Measurements from ENCODE around the gene BMS1. TPM values are rescaled to one million over a fixed set of nuclear protein-coding genes. Genes with fewer than 3 reads are reported as not detected.

Gene BMS1
- total and polyA plus RNA-seq, 8 donors, result 1.8 to 33.9 (median 6.7) TPM

GRCh38 chr10:42878134-42878820 is 95.7 kb downstream of the BMS1 start:
- Histone ChIP-seq H3K4me1 (peaks cover 0 to 7% (median 0%) of the 10 kb centered on the region in 4 donors), H3K4me3 (no peak overlapping the region), H3K36me3 (no peaks in the 10 kb centered on the region), H3K27ac (no peak overlapping the region), H3K27me3 (peaks cover 0 to 44% (median 0%) of the 10 kb centered on the region in 3 donors), H3K9me3 (peaks cover 0 to 21% (median 14%) of the 10 kb centered on the region in 4 donors)
- DNase-seq, result no peak
- 90 to 99% (median 92%) methylated on average over 3 to 13 of the region's 13 CpGs for WGBS, 5 donors
- TF ChIP-seq EP300 (IDR thresholded peaks at IDR 0.05) (no peak), POLR2A (IDR thresholded peaks at IDR 0.05) (no peak), POLR2AphosphoS5 (IDR thresholded peaks at IDR 0.05) (no peak)
- TF ChIP-seq, protein P1, sequence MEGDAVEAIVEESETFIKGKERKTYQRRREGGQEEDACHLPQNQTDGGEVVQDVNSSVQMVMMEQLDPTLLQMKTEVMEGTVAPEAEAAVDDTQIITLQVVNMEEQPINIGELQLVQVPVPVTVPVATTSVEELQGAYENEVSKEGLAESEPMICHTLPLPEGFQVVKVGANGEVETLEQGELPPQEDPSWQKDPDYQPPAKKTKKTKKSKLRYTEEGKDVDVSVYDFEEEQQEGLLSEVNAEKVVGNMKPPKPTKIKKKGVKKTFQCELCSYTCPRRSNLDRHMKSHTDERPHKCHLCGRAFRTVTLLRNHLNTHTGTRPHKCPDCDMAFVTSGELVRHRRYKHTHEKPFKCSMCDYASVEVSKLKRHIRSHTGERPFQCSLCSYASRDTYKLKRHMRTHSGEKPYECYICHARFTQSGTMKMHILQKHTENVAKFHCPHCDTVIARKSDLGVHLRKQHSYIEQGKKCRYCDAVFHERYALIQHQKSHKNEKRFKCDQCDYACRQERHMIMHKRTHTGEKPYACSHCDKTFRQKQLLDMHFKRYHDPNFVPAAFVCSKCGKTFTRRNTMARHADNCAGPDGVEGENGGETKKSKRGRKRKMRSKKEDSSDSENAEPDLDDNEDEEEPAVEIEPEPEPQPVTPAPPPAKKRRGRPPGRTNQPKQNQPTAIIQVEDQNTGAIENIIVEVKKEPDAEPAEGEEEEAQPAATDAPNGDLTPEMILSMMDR (IDR thresholded peaks at IDR 0.05), result no peak
- intact Hi-C loops (cut with DNase I; ENCODE audit: low total_unique reads), result no loop called here

GRCh38 chr10:42878821-42879195 is 96.2 kb downstream of the BMS1 start:
- intact Hi-C loops (cut with DNase I; ENCODE audit: low total_unique reads), result no loop called here

GRCh38 chr10:42879380-42880254 is 97.0 kb downstream of the BMS1 start:
- Histone ChIP-seq H3K4me3 (no peak overlapping the region), H3K27ac (no peak overlapping the region), H3K36me3 (no peaks in the 10 kb centered on the region), H3K4me1 (peaks cover 0 to 7% (median 0%) of the 10 kb centered on the region in 4 donors), H3K27me3 (peaks cover 0 to 44% (median 0%) of the 10 kb centered on the region in 3 donors), H3K9me3 (peaks cover 0 to 22% (median 16%) of the 10 kb centered on the region in 4 donors)
- intact Hi-C loops (cut with DNase I; ENCODE audit: low total_unique reads), result no loop called here
- TF ChIP-seq EP300 (IDR thresholded peaks at IDR 0.05) (no peak), POLR2AphosphoS5 (IDR thresholded peaks at IDR 0.05) (no peak), POLR2A (IDR thresholded peaks at IDR 0.05) (no peak)
- TF ChIP-seq, protein P1 (IDR thresholded peaks at IDR 0.05), result no peak
- no peak for DNase-seq
- 71 to 75% (median 74%) methylated on average over 25 to 30 of the region's 30 CpGs for WGBS, 5 donors

More at GRCh38 chr10:42878821-42879195, 96.2 kb downstream of the BMS1 start:
- no peak overlapping the region for H3K27ac ChIP-seq
- H3K36me3 ChIP-seq, result no peaks in the 10 kb centered on the region
- H3K9me3 ChIP-seq, result peaks cover 0 to 22% (median 16%) of the 10 kb centered on the region in 4 donors
- H3K4me3 ChIP-seq, result no peak overlapping the region
- DNase-seq, result no peak
- H3K4me1 ChIP-seq, result peaks cover 0 to 7% (median 0%) of the 10 kb centered on the region in 4 donors
- 55 to 64% (median 57%) methylated on average over 3 of the region's 3 CpGs for WGBS, 5 donors
- TF ChIP-seq EP300 (IDR thresholded peaks at IDR 0.05) (no peak), POLR2AphosphoS5 (IDR thresholded peaks at IDR 0.05) (no peak), POLR2A (IDR thresholded peaks at IDR 0.05) (no peak)
- TF ChIP-seq, protein P1 (IDR thresholded peaks at IDR 0.05), result no peak
- peaks cover 0 to 44% (median 0%) of the 10 kb centered on the region in 3 donors for H3K27me3 ChIP-seq

GRCh38 chr10:42880255-42880620 is 97.6 kb downstream of the BMS1 start:
- peaks cover 0 to 39% (median 0%) of the 10 kb centered on the region in 3 donors for H3K27me3 ChIP-seq
- peaks cover 0 to 22% (median 16%) of the 10 kb centered on the region in 4 donors for H3K9me3 ChIP-seq
- intact Hi-C loops (cut with DNase I; ENCODE audit: low total_unique reads), result no loop called here
- no peak overlapping the region for H3K27ac ChIP-seq
- peaks cover 0 to 7% (median 0%) of the 10 kb centered on the region in 4 donors for H3K4me1 ChIP-seq
- WGBS, 5 donors, result 87 to 91% (median 89%) methylated on average over 16 of the region's 16 CpGs
- no peak for TF ChIP-seq EP300 (IDR thresholded peaks at IDR 0.05)
- TF ChIP-seq, protein P1 (IDR thresholded peaks at IDR 0.05), result no peak
- no peak for TF ChIP-seq POLR2AphosphoS5 (IDR thresholded peaks at IDR 0.05)
- no peak for TF ChIP-seq POLR2A (IDR thresholded peaks at IDR 0.05)
- no peaks in the 10 kb centered on the region for H3K36me3 ChIP-seq
- no peak overlapping the region for H3K4me3 ChIP-seq
- no peak for DNase-seq

Measured in stomach (tissue), 9 donors.